ENCODE measurements around the gene FTSJ1.

FTSJ1 gene

DNA sequence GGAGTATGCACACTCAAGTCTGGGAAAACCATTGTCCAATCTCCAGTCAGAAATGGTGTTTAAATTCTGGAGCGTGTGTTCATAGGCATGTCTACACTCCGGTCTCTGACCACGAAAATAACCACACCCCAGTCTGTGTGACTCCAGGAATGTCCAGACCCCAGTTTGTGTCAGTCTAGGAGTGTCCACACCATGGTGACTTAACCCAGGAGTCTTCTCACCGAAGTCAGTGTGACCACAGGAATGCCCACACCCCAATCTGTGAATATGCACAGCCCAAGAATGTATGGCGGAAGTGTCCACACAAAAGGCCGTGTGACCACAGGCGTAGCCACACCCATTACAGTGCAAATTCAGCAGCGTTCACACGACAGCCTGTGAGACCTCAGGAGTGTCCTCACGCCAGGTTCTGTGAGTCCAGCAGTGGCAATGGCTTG, 11.4 kb downstream of the FTSJ1 start:
- no peak overlapping the region for H3K4me3 ChIP-seq (ENCODE audit: control insufficient read depth, low read depth, low read length)
- TF ChIP-seq, protein P1, sequence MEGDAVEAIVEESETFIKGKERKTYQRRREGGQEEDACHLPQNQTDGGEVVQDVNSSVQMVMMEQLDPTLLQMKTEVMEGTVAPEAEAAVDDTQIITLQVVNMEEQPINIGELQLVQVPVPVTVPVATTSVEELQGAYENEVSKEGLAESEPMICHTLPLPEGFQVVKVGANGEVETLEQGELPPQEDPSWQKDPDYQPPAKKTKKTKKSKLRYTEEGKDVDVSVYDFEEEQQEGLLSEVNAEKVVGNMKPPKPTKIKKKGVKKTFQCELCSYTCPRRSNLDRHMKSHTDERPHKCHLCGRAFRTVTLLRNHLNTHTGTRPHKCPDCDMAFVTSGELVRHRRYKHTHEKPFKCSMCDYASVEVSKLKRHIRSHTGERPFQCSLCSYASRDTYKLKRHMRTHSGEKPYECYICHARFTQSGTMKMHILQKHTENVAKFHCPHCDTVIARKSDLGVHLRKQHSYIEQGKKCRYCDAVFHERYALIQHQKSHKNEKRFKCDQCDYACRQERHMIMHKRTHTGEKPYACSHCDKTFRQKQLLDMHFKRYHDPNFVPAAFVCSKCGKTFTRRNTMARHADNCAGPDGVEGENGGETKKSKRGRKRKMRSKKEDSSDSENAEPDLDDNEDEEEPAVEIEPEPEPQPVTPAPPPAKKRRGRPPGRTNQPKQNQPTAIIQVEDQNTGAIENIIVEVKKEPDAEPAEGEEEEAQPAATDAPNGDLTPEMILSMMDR (conservative IDR thresholded peaks at IDR 0.05; ENCODE audit: control insufficient read depth, insufficient read depth, low read depth, low read length) = no peak
- peak; percentile 94 for DNase-seq (ENCODE audit: low read depth)

DNA sequence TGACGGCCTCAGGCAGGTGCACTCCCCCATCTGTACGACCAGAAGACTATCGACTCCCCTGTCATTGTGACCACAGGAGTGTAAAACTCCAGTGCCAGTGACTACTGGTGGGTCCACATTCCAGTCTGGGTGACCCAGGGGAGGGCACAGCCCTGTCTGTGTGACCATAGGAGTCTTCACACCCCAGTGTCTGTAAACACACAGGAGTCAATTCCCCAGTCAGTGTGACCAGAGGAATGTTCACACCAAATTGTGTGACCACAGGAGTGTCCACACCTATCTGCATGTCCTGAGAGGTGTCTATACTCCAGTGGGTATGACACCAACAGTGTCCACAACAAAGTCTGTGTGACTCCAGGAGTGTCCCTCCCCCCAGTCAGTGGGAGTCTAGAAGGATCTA, 12.0 kb downstream of the FTSJ1 start:
- DNase-seq (ENCODE audit: low read depth) = no peak
- TF ChIP-seq, protein P1 (conservative IDR thresholded peaks at IDR 0.05; ENCODE audit: control insufficient read depth, insufficient read depth, low read depth, low read length) = no peak
- H3K4me3 ChIP-seq (ENCODE audit: control insufficient read depth, low read depth, low read length) = no peak overlapping the region

DNA sequence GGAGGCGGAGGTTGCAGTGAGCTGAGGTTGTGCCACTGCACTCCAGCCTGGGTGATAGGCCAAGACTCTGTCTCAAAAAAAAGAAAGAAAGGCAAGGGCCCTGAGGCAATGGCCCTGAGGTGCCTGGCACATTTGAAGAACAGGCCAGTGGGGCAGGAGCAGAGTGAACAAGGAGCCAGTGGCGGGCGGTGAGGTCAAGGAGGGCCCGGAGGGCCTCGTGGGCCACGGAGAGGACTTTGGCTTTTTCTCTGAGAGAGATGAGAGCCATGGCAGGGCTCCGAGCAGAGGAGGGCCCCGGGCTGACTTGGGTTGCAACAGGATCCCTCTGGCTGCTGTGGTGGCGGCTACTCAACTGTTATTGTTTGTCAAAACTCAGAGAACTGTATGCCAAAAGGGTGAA, 13.3 kb downstream of the FTSJ1 start:
- TF ChIP-seq, protein P1 (conservative IDR thresholded peaks at IDR 0.05; ENCODE audit: control insufficient read depth, insufficient read depth, low read depth, low read length) = no peak

DNA sequence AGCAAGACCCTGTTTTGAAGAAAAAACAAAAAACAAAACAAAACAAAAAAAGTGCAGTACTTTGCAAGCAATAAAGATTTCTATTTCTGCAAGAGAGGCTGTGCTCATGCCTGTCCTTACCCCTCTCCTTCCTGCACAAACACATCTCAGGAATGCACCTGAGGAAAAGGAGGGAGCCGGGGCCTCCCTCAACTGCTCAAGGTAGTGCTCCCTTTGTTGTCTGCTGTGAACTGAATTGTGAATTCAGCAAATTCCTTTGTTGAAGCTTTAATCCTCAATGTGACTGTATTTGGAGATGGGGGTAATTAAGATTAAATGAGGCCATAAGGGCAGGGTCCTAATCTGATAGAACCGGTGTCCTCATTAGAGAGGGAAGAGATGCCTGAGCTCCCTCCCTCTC, 13.9 kb downstream of the FTSJ1 start:
- DNase-seq (ENCODE audit: low read depth) = no peak
- TF ChIP-seq, protein P1 (conservative IDR thresholded peaks at IDR 0.05; ENCODE audit: control insufficient read depth, insufficient read depth, low read depth, low read length) = no peak

More for the DNA sequence above, 13.3 kb downstream of the FTSJ1 start:
- no peak overlapping the region for H3K4me3 ChIP-seq (ENCODE audit: control insufficient read depth, low read depth, low read length)
- DNase-seq (ENCODE audit: low read depth) = no peak

DNA sequence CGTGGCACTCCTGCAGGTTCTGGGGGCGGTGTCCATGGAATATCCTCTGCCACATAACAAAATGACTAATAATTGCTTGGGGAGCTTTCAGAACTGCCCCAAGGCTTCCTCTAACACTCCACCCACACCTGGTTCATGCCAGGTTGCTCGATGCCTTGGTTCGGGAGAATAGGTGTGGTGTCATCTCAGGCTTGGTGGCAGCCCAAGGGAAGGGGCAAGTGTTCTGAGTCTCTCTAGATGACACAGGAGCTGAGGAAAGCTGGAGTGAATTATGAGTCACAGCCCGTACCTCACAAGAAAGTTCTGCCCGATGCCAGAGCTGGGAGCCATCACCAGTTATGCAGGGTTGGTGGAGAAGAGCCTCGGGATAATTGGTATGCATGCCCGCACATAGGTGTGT, 14.7 kb downstream of the FTSJ1 start:
- H3K4me3 ChIP-seq (ENCODE audit: control insufficient read depth, low read depth, low read length) = no peak overlapping the region
- DNase-seq (ENCODE audit: low read depth) = peak; percentile 49
- TF ChIP-seq, protein P1 (conservative IDR thresholded peaks at IDR 0.05; ENCODE audit: control insufficient read depth, insufficient read depth, low read depth, low read length) = no peak

More for the DNA sequence above, 13.9 kb downstream of the FTSJ1 start:
- H3K4me3 ChIP-seq (ENCODE audit: control insufficient read depth, low read depth, low read length) = no peak overlapping the region

DNA sequence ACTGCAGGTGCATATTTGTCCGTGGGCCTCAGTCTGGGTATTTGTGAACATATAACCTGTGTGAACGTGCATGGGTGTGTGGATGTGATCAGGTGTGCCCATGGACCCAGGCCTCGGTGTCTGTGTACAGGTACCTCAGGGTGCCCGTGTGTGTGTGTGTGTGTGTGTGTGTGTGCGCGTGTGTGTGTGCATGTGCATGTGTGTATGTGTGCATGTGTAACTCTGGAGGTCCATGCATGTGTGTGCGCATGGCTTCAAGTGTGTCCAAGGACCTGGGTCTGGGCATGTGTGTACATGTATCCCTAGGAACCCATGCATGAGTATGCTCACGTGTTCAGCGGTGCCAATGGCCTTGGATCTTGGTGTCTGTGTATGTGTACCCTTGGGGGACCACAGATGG, 15.8 kb downstream of the FTSJ1 start:
- DNase-seq (ENCODE audit: low read depth) = no peak
- TF ChIP-seq, protein P1 (conservative IDR thresholded peaks at IDR 0.05; ENCODE audit: control insufficient read depth, insufficient read depth, low read depth, low read length) = no peak
- H3K4me3 ChIP-seq (ENCODE audit: control insufficient read depth, low read depth, low read length) = no peak overlapping the region

Measured in fibroblast of mammary gland (primary cell).